H1 (cell line): ENCODE results near the gene JADE1. TPM values are rescaled to one million over a fixed set of nuclear protein-coding genes. Genes with fewer than 3 reads are reported as not detected.

Experiments
- NANOG ChIP-seq: IDR thresholded peaks from 2 replicates; pipeline ENCODE4 v1.6.1; 2011; ENCODE audit warnings: low read length, low read depth, mild to moderate bottlenecking, inconsistent platforms; ENCODE audit not compliant: insufficient read depth, poor library complexity, severe bottlenecking
- polyA plus RNA-seq, 7 experiments: library from polyadenylated mRNA; depleted of rRNA in 3 of 7; stranded (reverse) in 5 of 7; unstranded in 2 of 7; fragments of >200 nt in 5 of 7; fragments of 200-250 nt in 2 of 7; gene quantifications; 1 replicate in 5 of 7; 2 replicates in 1 of 7; 4 replicates in 1 of 7; pipeline versions ENCODE4 v1.2.1 to v1.2.3, GENCODE V29; 2011 to 2013; ENCODE audit warnings: missing spikeins in 2 of 7, mixed read lengths in 2 of 7
- total RNA-seq: library from RNA; stranded (reverse); fragmentation: NEBNext Ultra II Directional; extraction: Animal tissue kit (Norgen Biotek cat#: 25700); gene quantifications from 2 replicates; pipeline ENCODE4 v1.2.1, GENCODE V29; 2021

Gene JADE1
- total and polyA plus RNA-seq, 2 of the 8 experiments (the other 6 are each of a cell fraction or from before 2014, with no cell fraction given): 37.7 to 213 TPM

GRCh38 chr4:128770807-128771206, 38.7 kb upstream of the JADE1 start (continued):
- TF ChIP-seq NANOG: no peak
